HT1080 (cell line): ENCODE data around the gene C1orf141. TPM values are rescaled to one million over a fixed set of nuclear protein-coding genes. Genes with fewer than 3 reads are reported as not detected.
"Not testable (repeated sequence)": the region's sequence is repeated elsewhere in the genome, so short reads cannot be mapped to it uniquely, and the experiment has no call there.

Source experiments
- DNase-seq: peaks from one replicate; pipeline ENCODE4 v3.0.0-alpha.2; 2015; ENCODE audit warnings: low read depth
- polyA plus RNA-seq, 2 experiments: library from polyadenylated mRNA; depleted of rRNA; stranded (reverse); fragments of >200 nt; gene quantifications; 2 replicates each; pipeline ENCODE4 v1.2.3, GENCODE V29; 2015
- total RNA-seq: library from RNA; depleted of rRNA; stranded (reverse); fragments of >200 nt; shearing (Covaris generic); gene quantifications from 2 replicates; pipeline ENCODE4 v1.2.3, GENCODE V29; 2014; rRNA removed

C1orf141 gene
- total RNA-seq: not detected in 2 replicates
- not detected in 2 replicates for polyA plus RNA-seq (2015; cell fraction: cytosol; rRNA removed)
- polyA plus RNA-seq (2015; cell fraction: nucleus; rRNA removed): not detected in 2 replicates

DNA sequence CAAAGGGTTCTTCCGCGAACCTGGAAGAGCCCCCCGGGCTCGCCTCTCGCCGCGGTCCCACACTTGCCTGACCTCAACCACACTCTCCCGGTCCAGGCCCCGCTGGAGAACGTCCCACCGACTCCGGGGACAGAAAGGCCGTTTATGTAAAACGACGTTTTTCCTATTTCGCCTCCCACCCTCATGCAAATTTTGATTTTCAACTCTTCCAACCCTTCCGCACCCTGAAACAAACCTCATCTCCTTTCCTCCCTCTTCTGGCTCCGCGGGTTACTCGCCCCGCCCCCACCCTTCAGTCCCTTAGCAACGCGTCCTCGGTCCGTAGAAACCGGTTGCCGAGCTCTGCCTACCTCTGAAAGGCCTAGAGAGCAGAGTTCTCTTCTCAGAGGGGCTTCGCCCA lies at the start of gene C1orf141:
TSS of gene C1orf141 (minus strand) at position 276 of the 400 bp plus-strand sequence. CDS start 7,730 bp downstream, outside the sequence.
- DNase-seq: no peak

DNA sequence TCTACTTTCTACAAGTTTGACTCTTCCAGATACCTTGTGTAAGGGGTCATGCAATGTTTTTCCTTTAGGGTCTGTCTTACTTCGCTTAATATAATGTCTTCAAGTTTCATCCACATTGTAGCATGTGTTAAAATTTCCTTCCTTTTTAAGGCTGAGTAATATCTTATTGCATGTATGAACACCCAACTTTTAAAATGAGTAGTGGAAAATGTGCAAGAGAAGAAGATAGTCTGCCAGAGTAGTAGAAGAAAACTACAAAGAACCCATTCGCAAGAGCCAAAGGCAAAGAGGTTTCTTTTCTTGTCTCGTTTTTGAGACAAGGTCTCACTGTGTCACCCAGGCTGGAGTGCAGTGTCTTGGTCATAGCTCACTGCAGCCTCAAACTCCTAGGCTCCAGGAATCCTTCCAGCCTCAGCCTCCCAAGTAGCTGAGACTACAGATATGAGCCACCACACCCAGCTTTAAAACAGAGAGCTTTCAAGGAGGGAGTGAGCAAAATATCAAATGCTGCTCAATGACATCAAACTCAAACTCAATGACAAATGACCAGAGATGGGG lies 40.8 kb upstream of the C1orf141 start:
- no peak for DNase-seq

DNA sequence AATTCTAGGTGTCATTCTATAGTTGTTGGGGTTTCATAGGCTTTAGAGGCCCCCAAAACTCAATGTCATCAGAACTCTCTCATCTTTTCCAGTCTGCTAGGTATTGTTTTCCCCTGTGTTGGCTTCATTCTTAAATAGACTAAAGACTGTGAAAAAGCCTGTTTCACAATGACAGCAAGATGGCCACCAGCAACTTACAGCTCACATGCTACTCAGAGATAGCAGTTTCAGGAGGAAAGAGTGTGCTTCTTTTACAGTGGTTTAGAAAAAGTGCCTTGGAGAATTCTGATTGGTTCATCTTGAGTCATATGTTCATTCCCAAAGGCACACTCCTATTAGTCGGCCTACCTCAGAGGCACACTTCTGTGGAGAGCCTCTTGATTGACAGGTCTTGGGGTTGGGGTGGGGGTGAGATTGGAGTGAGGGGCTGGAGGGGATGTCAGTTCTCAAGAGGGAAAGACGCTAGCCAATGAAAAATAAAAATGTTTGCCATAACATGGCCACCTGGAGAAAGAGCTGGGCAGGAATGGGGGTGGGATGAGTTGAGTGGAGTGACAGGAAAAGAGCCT lies 40.0 kb upstream of the C1orf141 start:
- no peak for DNase-seq

DNA sequence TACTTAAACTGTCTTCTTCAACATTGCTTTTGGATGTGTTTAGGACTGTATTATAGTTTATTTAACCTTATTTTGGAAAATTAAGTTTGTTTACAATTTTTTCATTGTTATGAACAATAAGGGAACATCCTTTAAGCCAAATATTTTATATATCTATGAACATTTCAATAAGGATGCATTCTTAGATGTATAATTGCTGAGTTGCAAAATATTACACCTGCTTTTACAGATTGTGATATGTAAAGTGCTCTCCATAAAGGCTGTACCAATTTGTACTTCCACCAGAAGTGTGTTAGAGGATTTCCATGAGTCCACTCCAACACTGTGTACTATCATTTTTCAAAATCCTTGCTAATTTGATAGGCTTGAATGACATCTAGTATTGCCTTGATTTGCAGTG lies 39.2 kb upstream of the C1orf141 start:
- no peak for DNase-seq

DNA sequence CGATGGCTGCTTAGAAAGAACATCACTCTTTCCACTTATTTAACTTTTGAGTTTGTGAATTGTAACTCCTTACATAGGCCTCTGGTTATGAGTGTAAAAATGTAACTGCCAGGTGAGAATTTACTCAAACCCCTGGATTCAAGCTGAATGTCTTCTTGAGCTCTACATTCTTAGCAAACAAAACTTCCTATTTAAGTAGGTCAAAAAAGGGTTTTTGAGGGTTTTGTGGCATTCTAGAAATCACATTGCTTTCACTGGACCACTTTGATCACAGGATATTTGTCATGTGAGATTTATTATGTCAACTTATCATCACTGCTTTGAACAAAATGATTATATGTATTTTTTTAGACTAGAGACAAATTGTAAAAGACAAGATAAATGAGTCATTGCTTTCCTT lies 37.2 kb upstream of the C1orf141 start:
- DNase-seq: peak; percentile 12

DNA sequence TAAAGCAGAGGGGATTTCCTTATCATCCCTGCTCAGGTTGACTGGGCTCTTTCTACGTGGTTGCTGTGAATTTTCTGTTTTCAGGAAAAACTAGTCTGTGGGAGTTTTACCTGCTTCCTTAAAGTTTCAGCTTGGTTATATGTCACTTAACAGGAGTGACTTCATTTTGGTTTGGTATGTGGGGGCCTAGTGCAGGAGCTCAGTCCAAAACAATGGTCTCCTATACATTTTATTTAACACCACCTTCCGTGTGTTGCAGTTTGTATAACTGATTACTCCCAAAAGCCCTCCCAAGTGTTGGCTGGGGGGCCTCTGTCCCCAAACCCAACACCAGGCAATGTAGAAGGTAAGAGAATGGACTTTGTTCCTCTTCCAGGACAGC lies 36.8 kb upstream of the C1orf141 start:
- DNase-seq: no peak

DNA sequence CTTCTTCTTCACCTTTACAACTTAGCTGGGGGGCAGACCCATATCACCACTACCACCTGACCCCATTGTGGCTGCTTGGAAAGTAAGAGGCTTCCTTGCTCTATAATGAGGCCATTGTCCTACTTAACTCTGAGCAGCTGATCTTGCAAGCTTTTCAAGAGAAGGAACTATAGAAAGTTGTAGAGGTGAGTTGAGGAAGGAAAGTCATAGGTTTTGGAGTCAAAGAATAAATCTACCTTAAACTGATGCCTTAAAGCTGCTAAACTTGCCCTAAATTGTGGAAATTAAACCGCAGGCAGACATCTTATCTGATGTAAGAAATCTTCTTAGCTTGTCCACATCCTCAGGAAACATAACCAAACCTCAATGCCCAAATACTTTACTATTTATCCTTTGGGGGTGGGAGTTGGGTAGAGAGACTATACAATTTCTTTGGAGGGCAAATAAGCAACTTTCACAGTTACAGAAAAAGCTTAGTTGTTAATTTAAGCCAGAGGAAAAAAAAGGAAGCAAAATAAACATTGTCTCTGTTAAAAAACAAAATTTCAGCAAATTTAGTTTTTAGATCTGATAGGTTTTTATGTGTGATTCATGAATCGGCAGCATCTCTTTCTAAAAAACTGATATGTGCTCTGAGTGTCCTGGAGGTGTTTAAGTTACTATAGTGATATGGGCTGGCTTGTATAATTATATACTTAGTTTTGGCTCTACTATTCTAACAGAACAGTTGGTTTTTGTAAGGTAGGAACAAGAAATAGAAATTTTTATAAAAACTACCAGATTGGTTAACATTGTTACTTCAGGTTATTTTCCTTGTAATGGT lies 36.2 kb upstream of the C1orf141 start:
- no peak for DNase-seq

DNA sequence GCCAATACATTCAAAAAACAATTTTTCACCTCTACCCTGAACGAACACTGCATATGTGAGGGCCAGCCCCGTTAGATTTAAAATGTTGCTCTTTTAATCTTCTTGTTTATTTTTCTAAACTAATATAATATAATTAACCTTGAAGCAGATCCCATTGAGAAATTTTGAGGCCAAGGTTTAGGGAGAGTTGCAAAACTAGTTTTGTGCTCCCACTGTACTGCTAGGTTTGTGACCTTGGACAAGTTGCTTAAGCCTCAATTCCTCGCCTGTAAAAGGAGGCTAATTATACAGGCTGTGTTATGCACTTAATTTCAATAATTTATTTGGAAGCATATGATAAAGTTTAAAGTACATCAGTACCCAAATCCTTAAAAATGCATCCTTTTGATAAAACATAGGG lies 35.2 kb upstream of the C1orf141 start:
- no peak for DNase-seq

DNA sequence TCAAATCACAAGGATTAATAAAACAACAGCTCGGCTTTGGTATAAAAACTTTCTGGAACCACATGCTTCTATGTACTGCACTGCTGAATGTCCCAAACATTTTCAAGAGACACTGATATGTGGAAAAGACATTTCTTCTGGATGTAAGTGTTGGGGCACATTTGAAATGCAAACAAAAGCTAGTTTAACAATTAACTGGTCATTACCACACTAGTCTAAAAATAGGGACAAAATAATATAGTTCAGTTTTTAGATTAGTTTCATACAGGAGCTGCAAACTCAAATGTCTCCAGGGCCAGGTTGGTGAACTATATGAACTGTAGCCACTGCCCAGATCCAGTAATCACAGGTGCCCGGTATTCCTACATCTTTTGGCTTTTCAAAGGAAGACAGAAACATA lies 34.7 kb upstream of the C1orf141 start:
- no peak for DNase-seq

DNA sequence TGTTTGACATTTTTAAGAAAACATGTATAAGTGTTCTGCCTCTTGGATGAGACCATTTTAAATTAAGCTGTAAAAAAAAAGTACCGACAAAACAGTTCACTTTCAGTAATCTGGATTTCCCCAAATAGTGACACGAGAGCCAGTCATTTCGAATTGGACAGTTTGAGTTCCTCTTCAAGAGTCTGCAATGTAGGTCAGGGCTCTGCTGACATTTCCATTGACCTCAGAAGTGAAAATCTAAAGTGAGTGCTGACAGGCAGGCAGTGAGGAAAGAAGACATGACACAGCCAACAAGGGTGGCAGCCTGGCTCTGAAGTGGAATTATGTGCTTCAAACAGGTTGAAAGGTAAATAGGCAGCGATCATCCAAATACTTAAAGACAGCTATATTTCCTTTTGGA lies 31.4 kb upstream of the C1orf141 start, which contains the start of gene IL23R:
TSS of gene IL23R (plus strand) at position 259 of the 400 bp plus-strand sequence. CDS start 1,667 bp downstream, outside the sequence.
- no peak for DNase-seq

DNA sequence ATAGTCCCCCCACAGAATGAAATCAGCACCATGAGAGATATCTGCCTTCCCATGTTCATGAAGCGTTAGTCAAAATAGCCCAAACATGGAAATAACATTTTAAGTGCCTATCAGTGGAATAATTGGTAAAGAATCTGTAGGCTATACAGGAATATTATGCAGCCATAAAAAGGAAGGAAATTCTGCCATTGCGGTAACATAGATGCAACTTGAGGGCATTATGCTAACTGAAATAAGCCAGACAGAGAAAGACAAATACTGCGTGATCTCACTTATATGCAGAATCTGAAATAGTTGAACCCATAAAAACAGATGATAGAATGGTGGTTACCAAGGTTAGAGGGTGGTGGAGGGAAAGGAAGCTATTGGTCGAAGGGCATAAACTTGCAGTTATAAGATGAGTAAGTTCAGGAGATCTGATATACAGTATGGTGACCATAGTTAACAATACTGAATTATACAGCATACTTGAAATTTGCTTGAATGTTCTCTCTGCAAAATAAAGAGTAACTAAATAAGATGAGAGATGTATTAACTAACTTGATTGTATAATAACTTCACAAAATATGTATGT lies 30.8 kb upstream of the C1orf141 start:
- no peak for DNase-seq

DNA sequence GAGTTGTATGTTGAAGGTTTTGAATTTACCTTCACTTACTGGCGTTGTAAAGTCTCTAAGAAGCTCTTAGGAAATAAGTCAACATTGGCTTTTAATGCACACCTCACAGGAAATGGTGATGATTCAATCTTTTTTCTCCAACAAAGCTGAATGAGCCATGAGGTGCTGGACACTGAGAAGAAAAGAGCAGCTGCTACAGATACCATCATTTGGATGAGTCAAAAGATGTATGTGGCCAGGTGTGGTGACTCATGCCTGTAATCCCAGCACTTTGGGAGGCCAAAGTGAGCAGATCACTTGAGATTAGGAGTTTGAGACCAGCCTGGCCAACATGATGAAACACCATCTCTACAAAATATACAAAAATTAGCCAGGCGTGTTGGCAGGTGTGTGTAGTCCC lies 28.2 kb upstream of the C1orf141 start:
- DNase-seq: peak; percentile 98

DNA sequence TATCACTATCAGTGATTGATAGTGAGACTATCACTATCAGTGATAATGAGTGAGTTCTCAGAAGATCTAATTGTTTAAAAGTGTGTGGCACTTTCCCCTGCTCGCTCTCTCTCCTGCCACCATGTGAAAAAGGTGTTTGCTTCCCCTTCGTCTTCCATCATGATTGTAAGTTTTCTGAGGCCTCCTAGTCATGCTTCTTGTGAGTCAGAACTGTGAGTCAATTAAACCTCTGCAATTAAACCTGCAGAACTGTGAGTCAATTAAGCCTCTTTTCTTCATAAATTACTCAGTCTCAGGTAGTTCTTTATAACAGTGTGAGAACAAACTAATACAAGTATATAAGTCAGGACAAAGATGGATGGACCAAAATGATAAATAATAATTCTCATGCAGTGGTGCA lies 24.5 kb upstream of the C1orf141 start:
- DNase-seq: peak; percentile 44

DNA sequence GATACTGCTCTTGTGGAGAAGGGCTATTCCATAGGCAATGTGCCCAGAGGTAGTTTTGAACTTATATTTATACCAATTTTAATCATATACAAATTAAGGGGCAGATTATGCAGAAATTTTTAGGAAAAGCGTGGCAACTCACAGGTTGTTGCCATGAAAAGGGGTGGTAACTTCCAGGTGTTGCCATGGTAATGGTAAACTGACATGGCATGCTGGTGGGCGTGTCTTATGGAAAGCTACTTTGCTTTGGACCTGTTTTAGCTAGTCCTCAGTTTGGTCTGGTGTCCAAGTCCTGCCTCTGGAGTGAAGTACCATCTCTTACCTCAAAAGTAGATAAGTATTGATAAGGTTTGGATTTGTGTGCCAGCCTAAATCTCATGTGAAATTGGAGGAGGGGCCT lies 23.6 kb upstream of the C1orf141 start:
- no peak for DNase-seq

DNA sequence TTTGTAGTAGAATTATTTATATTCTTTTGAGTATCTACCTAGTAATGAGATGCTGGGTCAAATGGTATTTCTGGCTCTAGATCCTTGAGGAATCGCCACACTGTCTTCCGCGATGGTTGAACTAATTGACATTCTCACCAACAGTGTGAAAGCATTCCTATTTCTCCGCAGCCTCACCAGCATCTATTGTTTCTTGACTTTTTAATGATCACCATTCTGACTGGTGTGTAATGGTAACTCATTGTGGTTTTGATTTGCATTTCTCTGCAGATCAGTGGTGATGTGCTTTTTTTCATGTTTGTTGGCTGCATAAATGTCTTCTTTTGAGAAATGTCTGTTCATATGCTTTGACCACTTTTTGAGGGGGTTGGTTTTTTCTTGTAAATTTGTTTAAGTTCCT lies 16.2 kb upstream of the C1orf141 start:
- no peak for DNase-seq

DNA sequence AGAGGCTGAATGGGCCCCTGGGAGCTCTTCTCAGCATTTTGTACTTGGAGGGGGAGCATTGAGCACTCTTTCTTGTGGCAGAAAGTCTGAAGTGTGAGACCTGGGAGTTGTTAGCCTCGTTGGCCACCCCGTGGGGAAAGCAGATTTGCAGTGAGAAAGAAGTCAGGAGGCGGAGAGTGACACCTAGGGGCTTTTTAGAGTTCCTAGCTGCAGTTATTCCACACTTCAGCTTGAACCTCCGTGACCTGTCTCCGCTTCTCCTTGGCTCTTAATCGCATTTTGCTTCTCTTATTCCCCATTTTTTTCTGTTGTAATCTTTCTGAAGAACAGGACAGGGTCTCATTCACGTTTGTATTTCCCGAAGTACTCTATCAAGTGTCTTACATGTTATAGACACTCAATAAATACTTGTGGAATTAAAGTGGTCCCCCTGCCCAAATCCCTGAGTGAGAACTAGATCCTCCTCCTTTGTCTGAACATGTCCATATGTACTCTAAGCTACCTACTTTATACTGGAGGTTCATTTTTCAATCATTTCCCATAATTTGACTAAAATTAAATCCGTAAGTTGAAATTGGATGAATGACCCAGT lies 14.5 kb upstream of the C1orf141 start:
- peak; percentile 76 for DNase-seq

DNA sequence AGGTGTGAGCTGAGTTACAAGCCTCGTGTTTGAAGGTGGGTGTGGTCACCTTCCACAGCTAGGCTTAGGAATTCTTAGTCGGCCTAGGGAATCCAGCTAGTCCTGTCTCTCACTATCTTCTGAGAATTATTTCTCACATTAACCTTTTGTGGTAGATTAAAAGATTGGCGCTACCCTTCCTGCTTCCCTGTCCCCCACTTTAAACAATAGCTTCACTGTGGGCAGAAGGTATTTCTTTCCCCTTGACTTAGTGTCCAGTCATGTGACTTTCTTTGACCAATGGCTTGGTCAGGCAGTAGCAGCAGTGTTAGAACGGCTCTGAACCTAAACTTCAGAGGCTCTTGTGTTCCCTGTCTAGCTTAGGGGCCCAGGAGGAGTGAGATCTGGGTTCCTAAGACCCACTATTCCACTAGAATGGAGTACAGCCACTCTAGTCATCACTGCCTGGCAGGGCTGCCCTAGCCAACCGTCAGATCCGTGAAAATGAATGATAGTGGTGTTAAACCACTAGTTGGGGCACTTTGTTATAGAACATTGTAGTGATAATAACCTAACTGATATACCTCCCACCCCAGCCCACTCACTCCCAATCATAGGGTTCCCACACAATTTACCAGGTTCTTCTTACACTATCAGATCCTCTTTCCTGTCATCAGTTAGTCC lies 13.9 kb upstream of the C1orf141 start:
- no peak for DNase-seq

DNA sequence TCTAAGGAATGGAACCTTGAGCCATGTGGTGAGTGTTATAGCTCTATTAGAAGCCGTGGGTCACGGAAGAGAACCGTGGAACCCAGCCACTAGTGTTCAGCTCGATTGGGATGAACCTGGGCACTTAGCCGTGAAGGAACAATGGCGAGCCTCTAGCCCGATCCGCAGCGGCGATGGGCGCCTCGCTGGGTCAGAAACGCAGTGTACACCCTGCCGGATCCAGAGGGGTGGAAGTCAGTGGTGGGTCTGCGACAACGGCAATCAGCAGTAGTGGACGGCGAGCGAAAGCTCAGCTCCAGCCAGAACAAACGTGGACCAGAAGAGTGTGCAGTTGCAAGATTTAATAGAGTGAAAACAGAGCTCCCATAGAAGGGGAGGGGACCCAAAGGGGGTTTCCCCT lies 13.2 kb upstream of the C1orf141 start:
- not testable (repeated sequence) for DNase-seq

DNA sequence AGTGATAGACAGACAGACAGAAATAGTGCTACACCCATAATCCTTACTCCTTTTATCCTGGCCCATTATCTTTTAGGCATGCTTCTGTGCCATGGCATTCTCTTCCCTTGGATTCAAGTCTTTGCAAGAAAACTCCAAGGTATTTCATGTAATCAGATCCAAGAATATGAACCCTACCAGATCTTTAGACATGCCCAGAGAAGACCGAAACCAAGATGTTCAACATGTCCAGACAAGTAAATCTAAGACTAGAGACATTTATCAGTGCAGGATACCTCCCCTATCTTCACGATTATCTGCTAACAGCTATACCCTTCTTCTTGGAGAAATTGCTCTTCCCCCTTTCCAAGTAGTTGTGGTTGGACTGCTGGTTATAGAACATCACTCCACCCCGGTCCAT lies 11.8 kb upstream of the C1orf141 start:
- DNase-seq: no peak

DNA sequence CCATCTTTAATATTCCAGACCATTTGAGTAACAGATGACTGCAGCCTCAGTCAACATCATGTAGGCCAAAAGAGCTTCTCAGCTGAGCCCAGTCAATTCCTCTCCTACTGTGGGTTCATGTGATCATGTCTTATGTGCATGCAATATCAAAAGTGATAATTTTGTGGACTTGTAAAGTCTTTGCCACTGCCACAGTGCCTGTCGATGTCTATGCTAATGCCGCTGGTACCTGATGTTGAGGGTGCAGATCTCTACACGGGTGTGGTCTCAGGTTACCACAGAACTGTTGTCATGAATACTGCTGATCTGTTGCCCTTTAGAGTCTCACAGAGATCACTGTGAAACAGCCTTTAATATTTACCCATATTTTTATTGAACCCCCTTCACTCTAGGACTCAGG lies 11.3 kb upstream of the C1orf141 start:
- DNase-seq: no peak

DNA sequence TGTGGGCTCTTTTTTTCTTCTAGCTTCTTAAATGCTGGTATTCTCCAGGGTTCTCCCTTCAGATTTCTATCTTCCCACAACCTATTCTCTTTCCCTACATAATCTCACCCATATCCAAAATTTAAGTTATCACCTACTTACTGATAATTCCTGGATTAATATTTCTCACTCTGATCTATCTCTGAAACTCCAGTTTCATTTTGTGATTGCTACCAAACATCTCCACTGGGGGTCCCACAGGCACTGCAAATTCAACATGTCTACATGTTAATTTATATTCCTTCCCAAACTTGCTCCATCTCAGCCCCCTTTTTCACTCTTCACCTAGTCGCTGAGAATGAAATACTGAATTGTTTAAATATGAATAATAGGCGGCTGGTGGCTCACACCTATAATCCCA lies 9.9 kb upstream of the C1orf141 start:
- peak; percentile 12 for DNase-seq
